ENCODE data around the gene CHM.

- no peak for TF ChIP-seq CTCF (IDR thresholded peaks at IDR 0.05)
- no peak for TF ChIP-seq EZH2 (IDR thresholded peaks at IDR 0.05; ENCODE audit: borderline replicate concordance, insufficient read depth, low read depth, low read length, poor library complexity, severe bottlenecking)
Measured at GRCh38 chrX:85992811-85993229, 54.5 kb downstream of the CHM start.

All from B cell (primary cell).